Left ventricle myocardium inferior (tissue), 1 donor: Measurements from ENCODE around the gene SLC41A3. TPM values are rescaled to one million over a fixed set of nuclear protein-coding genes. Genes with fewer than 3 reads are reported as not detected.

ENCODE experiments used
- DNase-seq: peaks from one replicate; pipeline ENCODE4 v3.0.0-alpha.2; 2020
- H3K27ac ChIP-seq: fragments of 200-600 bp; replicated peaks from 2 replicates; pipeline ENCODE4 v1.8.0; 2021
- H3K27me3 ChIP-seq: fragments of 200-600 bp; 2 replicates; pipeline ENCODE4 v1.8.0; 2021; ENCODE audit warnings: low read depth
- H3K36me3 ChIP-seq: fragments of 200-600 bp; 2 replicates; pipeline ENCODE4 v1.8.0; 2021
- H3K4me1 ChIP-seq: fragments of 200-600 bp; 2 replicates; pipeline ENCODE4 v1.8.0; 2021
- H3K4me3 ChIP-seq: fragments of 200-600 bp; 2 replicates; pipeline ENCODE4 v1.8.0; 2021; ENCODE audit warnings: mild to moderate bottlenecking, moderate library complexity
- H3K9me3 ChIP-seq: fragments of 200-600 bp; replicated peaks from 2 replicates; pipeline ENCODE4 v1.8.0; 2021
- intact Hi-C: fragments of 100-400 bp; cut with micrococcal nuclease; formaldehyde crosslinking; loops from one replicate; pipeline ENCODE4 v1.11.0; 2022
- total RNA-seq: library from RNA; stranded (reverse); fragmentation: NEBNext Ultra II Directional; extraction: Animal tissue kit (Norgen Biotek cat#: 25700); gene quantifications from one replicate; pipeline ENCODE4 v1.2.1, GENCODE V29; 2021
- TF ChIP-seq, protein P1 (sequence below): fragments of 200-600 bp; IDR thresholded peaks from 2 replicates; pipeline ENCODE4 v1.8.0; 2021; ENCODE audit warnings: antibody characterized with exemption, mild to moderate bottlenecking, borderline replicate concordance
- donor health status: DM: no; HTN: yes; CAD: no; lungs with severe emphysema.

The SLC41A3 gene
- total RNA-seq, 1 donor from 2014 or later: 30.2 TPM

DNA sequence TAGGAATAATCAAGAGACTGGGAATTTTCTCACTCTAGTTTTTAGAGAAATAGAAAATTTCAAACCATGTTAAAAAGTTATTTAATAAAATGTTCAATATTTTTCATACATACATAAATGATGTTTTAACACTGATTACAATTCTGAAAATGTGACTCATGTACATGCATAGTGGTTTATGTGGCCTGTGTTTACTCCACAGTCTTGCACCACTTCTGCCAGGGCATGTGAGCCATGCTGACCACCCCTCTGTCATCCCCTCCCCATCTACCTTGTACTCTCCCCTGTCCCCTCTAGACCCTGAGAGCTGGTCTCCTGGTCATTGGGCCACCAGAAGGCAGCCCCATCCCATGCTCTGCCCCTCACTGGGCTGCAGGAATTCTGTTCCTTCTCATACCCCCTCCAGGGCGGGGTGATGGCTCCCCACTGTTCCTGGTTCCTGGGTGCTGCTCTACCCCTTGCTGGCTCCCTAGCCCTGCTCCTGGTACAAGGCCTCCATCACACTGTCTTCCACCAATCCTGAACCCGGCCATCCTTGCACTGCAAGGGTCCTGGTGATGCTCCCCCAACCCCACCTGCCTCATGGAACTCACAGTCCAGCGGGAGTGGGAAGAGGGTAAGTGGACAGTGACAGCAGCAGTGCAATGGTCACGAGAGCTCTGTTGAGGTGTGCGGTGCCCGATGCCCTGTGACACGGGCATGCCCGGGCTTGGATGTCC, 24.2 kb upstream of the SLC41A3 start:
- TF ChIP-seq, protein P1, sequence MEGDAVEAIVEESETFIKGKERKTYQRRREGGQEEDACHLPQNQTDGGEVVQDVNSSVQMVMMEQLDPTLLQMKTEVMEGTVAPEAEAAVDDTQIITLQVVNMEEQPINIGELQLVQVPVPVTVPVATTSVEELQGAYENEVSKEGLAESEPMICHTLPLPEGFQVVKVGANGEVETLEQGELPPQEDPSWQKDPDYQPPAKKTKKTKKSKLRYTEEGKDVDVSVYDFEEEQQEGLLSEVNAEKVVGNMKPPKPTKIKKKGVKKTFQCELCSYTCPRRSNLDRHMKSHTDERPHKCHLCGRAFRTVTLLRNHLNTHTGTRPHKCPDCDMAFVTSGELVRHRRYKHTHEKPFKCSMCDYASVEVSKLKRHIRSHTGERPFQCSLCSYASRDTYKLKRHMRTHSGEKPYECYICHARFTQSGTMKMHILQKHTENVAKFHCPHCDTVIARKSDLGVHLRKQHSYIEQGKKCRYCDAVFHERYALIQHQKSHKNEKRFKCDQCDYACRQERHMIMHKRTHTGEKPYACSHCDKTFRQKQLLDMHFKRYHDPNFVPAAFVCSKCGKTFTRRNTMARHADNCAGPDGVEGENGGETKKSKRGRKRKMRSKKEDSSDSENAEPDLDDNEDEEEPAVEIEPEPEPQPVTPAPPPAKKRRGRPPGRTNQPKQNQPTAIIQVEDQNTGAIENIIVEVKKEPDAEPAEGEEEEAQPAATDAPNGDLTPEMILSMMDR: no peak
- intact Hi-C loops: no loop called here
- no peak for DNase-seq
- Histone ChIP-seq H3K4me3 (no peak overlapping the region), H3K9me3 (no peaks in the 10 kb centered on the region), H3K36me3 (no peaks in the 10 kb centered on the region), H3K27ac (no peak overlapping the region), H3K4me1 (peaks cover 3% of the 10 kb centered on the region), H3K27me3 (no peaks in the 10 kb centered on the region)

DNA sequence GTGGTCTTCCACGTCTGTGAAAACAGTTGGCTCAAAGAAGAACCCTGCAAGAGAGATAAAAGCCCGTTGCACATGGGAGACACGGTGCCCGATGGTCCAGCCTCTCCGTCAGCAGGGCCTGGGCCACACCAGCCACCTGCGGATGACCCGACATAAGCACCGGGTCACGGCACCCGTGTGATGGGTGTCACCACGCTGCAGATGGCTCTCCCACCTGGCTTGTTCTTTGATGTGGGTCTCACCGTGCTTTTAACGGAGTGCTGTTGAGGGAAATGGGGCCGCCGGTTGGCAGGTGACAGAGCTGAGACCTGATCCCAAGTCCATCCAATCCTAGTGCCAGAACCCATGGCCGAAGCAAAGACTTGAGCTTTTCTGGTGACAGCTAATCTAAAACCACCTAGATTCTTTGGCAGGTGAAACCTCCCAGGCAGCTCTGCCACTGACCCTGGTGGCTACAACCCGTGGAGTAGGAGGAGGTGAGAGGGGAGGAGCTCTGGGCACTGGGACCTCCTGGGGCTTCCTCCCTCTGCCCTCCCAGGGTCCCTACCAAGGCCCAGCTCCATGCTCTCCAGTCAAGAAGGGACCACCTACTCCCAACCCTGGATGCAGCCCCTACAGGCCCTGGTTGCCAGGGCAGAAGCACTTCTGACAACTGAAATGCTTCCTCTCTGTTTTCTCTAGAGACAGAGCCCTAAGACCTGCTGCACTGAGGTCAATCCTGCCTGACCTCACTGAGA, 23.4 kb upstream of the SLC41A3 start:
- Histone ChIP-seq H3K27me3 (no peaks in the 10 kb centered on the region), H3K36me3 (no peaks in the 10 kb centered on the region)
- DNase-seq: no peak

DNA sequence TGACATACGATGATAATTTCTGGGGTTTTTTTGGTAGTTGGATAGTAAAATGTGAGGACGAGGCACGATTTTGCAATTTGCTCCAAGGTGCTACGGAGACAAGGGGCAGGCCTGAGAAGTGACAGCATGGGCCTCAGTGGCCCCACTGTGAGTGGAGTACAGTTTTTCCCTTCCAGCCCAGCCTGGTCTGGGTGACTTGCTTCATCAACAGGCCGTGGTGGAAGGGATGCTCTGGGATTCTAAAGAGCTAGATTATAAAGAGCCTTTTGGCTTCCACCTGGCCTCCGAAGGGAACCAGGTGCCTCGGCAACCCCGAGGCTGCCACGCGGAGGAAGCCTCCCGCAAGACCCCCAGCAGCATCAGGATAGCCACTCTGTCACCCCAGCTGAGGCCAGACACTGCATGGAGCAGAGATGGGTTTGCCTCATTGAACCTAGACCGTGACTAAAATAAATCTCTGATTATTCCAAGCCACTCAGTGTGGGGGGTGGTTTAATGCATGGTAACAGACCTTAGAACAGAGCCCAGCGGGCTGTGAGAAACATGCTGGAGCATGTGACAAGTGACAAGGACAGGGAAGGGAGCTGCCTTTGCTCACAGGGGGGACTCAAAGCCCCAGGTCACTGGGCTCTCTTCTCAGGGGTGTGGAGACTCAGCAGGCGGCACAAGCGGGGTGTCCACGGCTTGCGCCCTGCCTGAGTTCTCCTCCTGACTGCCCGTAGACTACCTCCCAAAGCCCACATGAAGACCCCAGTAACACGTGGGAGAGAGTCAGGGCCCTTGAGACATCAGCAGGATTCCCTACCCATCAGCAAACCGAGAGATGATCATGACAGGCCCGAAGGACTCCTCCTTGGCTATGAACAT, 22.6 kb upstream of the SLC41A3 start:
- Histone ChIP-seq H3K9me3 (no peaks in the 10 kb centered on the region), H3K36me3 (no peaks in the 10 kb centered on the region), H3K27me3 (no peaks in the 10 kb centered on the region), H3K27ac (no peak overlapping the region), H3K4me3 (no peak overlapping the region), H3K4me1 (peaks cover 18% of the 10 kb centered on the region)
- TF ChIP-seq, protein P1: no peak
- DNase-seq: peak; percentile 5
- intact Hi-C loops: no loop called here

More for the DNA sequence above, 23.4 kb upstream of the SLC41A3 start:
- H3K4me1 ChIP-seq: peaks cover 10% of the 10 kb centered on the region
- TF ChIP-seq, protein P1: no peak
- no peak overlapping the region for H3K4me3 ChIP-seq
- no peaks in the 10 kb centered on the region for H3K9me3 ChIP-seq
- no peak overlapping the region for H3K27ac ChIP-seq
- intact Hi-C loops: no loop called here

DNA sequence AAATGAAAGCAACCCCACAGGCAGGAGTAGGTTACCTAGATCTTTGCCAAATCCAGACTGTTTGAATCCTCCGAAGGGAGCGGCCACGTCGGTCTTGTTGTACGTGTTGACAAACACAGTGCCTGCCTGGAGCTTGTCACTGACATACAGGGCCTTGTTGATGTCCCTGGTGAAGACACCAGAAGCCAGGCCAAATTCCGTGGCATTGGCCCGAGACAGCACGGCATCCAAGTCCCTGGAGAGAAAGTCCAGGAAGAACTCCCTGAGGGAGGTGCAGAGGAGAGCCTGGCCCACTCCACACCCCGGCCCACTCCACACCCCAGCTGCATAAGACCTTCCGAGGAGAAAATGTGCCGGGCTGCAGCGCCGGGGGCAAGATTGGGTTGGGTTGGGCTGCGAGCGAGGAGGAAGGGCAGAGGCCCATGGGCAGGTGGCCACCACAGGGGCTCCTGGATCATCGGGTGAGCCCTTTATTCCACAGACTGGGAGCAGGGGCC, 21.8 kb upstream of the SLC41A3 start:
- H3K27ac ChIP-seq: no peak overlapping the region
- no peak for DNase-seq
- H3K36me3 ChIP-seq: no peaks in the 10 kb centered on the region
- intact Hi-C loops: no loop called here
- no peaks in the 10 kb centered on the region for H3K9me3 ChIP-seq
- TF ChIP-seq, protein P1: no peak
- no peak overlapping the region for H3K4me3 ChIP-seq
- no peaks in the 10 kb centered on the region for H3K27me3 ChIP-seq
- peaks cover 26% of the 10 kb centered on the region for H3K4me1 ChIP-seq
